Neuronal stem cell (in vitro differentiated cells): ENCODE measurements around the gene LCOR.

ENCODE experiments used
- DNase-seq: peaks from one replicate; pipeline ENCODE4 v3.0.0-alpha.2; 2013; ENCODE audit warnings: low spot score
- H2AFZ ChIP-seq: one replicate; pipeline ENCODE4 v1.6.1; 2013; ENCODE audit warnings: mild to moderate bottlenecking, low read length, inconsistent platforms
- H2AK5ac ChIP-seq: 2 replicates; pipeline ENCODE4 v1.6.1; 2013; ENCODE audit warnings: low read depth, mild to moderate bottlenecking, inconsistent platforms, low read length, moderate library complexity, mixed read lengths
- H2BK120ac ChIP-seq: 2 replicates; pipeline ENCODE4 v1.6.1; 2013; ENCODE audit warnings: low read depth, mild to moderate bottlenecking, inconsistent platforms, low read length, moderate library complexity, mixed read lengths
- H2BK12ac ChIP-seq: one replicate; pipeline ENCODE4 v1.6.1; 2013; ENCODE audit warnings: low read length, inconsistent platforms
- H2BK15ac ChIP-seq: 2 replicates; pipeline ENCODE4 v1.6.1; 2013; ENCODE audit warnings: mild to moderate bottlenecking, low read length, inconsistent platforms, mixed read lengths
- H2BK5ac ChIP-seq: one replicate; pipeline ENCODE4 v1.6.1; 2013; ENCODE audit warnings: inconsistent platforms, mild to moderate bottlenecking, low read length, moderate library complexity
- H3K14ac ChIP-seq: one replicate; pipeline ENCODE4 v1.6.1; 2013; ENCODE audit warnings: low read length, inconsistent platforms
- H3K18ac ChIP-seq: 2 replicates; pipeline ENCODE4 v1.6.1; 2013; ENCODE audit warnings: low read length, inconsistent platforms
- H3K23ac ChIP-seq: 2 replicates; pipeline ENCODE4 v1.6.1; 2013; ENCODE audit warnings: low read depth, mild to moderate bottlenecking, mixed read lengths, low read length, inconsistent platforms; ENCODE audit not compliant: poor library complexity
- H3K27ac ChIP-seq: replicated peaks from 3 replicates; pipeline ENCODE4 v1.5.1; 2013; ENCODE audit warnings: low read length, inconsistent platforms
- H3K27me3 ChIP-seq, 3 experiments: 2 replicates each; pipeline ENCODE4 v1.6.1; 2013; ENCODE audit warnings: low read length in 3 of 3, mild to moderate bottlenecking in 2 of 3, inconsistent platforms in 1 of 3, low read depth in 1 of 3, mixed read lengths in 1 of 3, moderate library complexity in 1 of 3; ENCODE audit not compliant: control insufficient read depth in 3 of 3, insufficient read depth in 3 of 3
- H3K36me3 ChIP-seq, 2 donors: replicated peaks in 1 of 2; 2 replicates each; pipeline ENCODE4 v1.6.1; 2013; ENCODE audit warnings: low read length in 2 of 2; ENCODE audit not compliant: control insufficient read depth in 2 of 2, insufficient read depth in 2 of 2
- H3K4ac ChIP-seq: 2 replicates; pipeline ENCODE4 v1.6.1; 2013; ENCODE audit warnings: inconsistent platforms, mild to moderate bottlenecking, low read length, moderate library complexity
- H3K4me1 ChIP-seq, 2 donors: 1 replicate in 1 of 2; 2 replicates in 1 of 2; pipeline ENCODE4 v1.6.1; 2013; ENCODE audit warnings: low read length in 2 of 2, low read depth in 1 of 2; ENCODE audit not compliant: control insufficient read depth in 2 of 2, insufficient read depth in 1 of 2
- H3K4me2 ChIP-seq: one replicate; pipeline ENCODE4 v1.6.1; 2013; ENCODE audit warnings: mild to moderate bottlenecking, low read length, inconsistent platforms; ENCODE audit not compliant: insufficient read depth, poor library complexity, severe bottlenecking
- H3K4me3 ChIP-seq, 2 donors: 2 replicates each; pipeline ENCODE4 v1.5.1; 2013; ENCODE audit warnings: low read length in 2 of 2, mild to moderate bottlenecking in 2 of 2, inconsistent platforms in 1 of 2, moderate library complexity in 1 of 2
- H3K79me1 ChIP-seq: one replicate; pipeline ENCODE4 v1.6.1; 2013; ENCODE audit warnings: low read depth, mild to moderate bottlenecking, inconsistent platforms, low read length, moderate library complexity
- H3K9ac ChIP-seq: one replicate; pipeline ENCODE4 v1.6.1; 2013; ENCODE audit warnings: mild to moderate bottlenecking, low read depth, low read length, inconsistent platforms; ENCODE audit not compliant: poor library complexity
- H3K9me3 ChIP-seq, 2 donors: replicated peaks in 1 of 2; 2 replicates each; pipeline versions ENCODE3 to v1.6.1; 2013; ENCODE audit warnings: low read length in 2 of 2, mild to moderate bottlenecking in 2 of 2, inconsistent platforms in 1 of 2, low read depth in 1 of 2, mixed read lengths in 1 of 2, moderate library complexity in 1 of 2; ENCODE audit not compliant: control insufficient read depth in 2 of 2, insufficient read depth in 1 of 2
- H4K8ac ChIP-seq: one replicate; pipeline ENCODE4 v1.6.1; 2013; ENCODE audit warnings: low read depth, mild to moderate bottlenecking, inconsistent platforms, low read length, moderate library complexity
- H4K91ac ChIP-seq: one replicate; pipeline ENCODE4 v1.6.1; 2013; ENCODE audit warnings: low read length, low read depth, mild to moderate bottlenecking, inconsistent platforms; ENCODE audit not compliant: poor library complexity
- WGBS, 2 donors: extraction: QIAGEN DNeasy Blood & Tissue Kit; methylation state at CpG; one replicate each; pipeline ENCODE4 v1.1.7; 2013; ENCODE audit warnings: missing lambda C conversion rate in 2 of 2, mixed read lengths in 1 of 2; ENCODE audit not compliant: insufficient read length in 2 of 2, insufficient replicate concordance in 1 of 2; ENCODE audit errors: extremely low coverage in 2 of 2; 5-methylcytosine and 5-hydroxymethylcytosine counted together

LCOR gene

GRCh38 chr10:97025613-97026242 is 193.6 kb downstream of the LCOR start:
- H4K8ac ChIP-seq, result no peak overlapping the region
- H3K18ac ChIP-seq, result no peak overlapping the region
- H2BK5ac ChIP-seq, result no peak overlapping the region
- no peaks in the 10 kb centered on the region for H3K9me3 ChIP-seq
- no peak overlapping the region for H2BK15ac ChIP-seq
- H3K27me3 ChIP-seq, result peaks cover 0 to 2% (median 0%) of the 10 kb centered on the region in 3 experiments
- H2AFZ ChIP-seq, result no peak overlapping the region
- no peak overlapping the region for H3K14ac ChIP-seq
- no peak overlapping the region for H3K4me3 ChIP-seq
- DNase-seq, result peak; percentile 60
- H3K27ac ChIP-seq, result no peak overlapping the region
- no peak overlapping the region for H3K9ac ChIP-seq
- H3K4me1 ChIP-seq, result peaks cover 9 to 28% of the 10 kb centered on the region in 2 donors
- H3K79me1 ChIP-seq, result no peaks in the 10 kb centered on the region
- no peak overlapping the region for H4K91ac ChIP-seq
- no peak overlapping the region for H3K4me2 ChIP-seq
- H3K4ac ChIP-seq, result no peak overlapping the region
- no peak overlapping the region for H3K23ac ChIP-seq
- H2AK5ac ChIP-seq, result no peak overlapping the region
- H3K36me3 ChIP-seq, result no peaks in the 10 kb centered on the region
- WGBS, 2 donors, result no CpG with 5 or more reads among the region's 9 CpGs
- H2BK12ac ChIP-seq, result no peak overlapping the region
- H2BK120ac ChIP-seq, result no peak overlapping the region

GRCh38 chr10:97028126-97028831 is 196.2 kb downstream of the LCOR start:
- no CpG with 5 or more reads among the region's 2 CpGs for WGBS, 2 donors
- no peak overlapping the region for H3K9ac ChIP-seq
- H3K4ac ChIP-seq, result no peak overlapping the region
- H3K4me3 ChIP-seq, result no peak overlapping the region
- no peak overlapping the region for H2AFZ ChIP-seq
- no peak overlapping the region for H3K23ac ChIP-seq
- no peak overlapping the region for H3K27ac ChIP-seq
- H3K4me2 ChIP-seq, result no peak overlapping the region
- H3K9me3 ChIP-seq, result no peaks in the 10 kb centered on the region
- no peaks in the 10 kb centered on the region for H3K36me3 ChIP-seq
- peaks cover 0 to 10% (median 0%) of the 10 kb centered on the region in 3 experiments for H3K27me3 ChIP-seq
- H4K8ac ChIP-seq, result no peak overlapping the region
- H3K4me1 ChIP-seq, result peaks cover 3 to 11% of the 10 kb centered on the region in 2 donors
- H2BK120ac ChIP-seq, result no peak overlapping the region
- no peak overlapping the region for H2AK5ac ChIP-seq
- H2BK15ac ChIP-seq, result no peak overlapping the region
- no peaks in the 10 kb centered on the region for H3K79me1 ChIP-seq
- no peak overlapping the region for H3K14ac ChIP-seq
- H4K91ac ChIP-seq, result no peak overlapping the region
- H2BK5ac ChIP-seq, result no peak overlapping the region
- no peak overlapping the region for H3K18ac ChIP-seq
- DNase-seq, result no peak
- H2BK12ac ChIP-seq, result no peak overlapping the region

GRCh38 chr10:97028832-97029178 is 196.7 kb downstream of the LCOR start:
- no peak overlapping the region for H2BK120ac ChIP-seq
- H3K9me3 ChIP-seq, result no peaks in the 10 kb centered on the region
- peaks cover 0 to 10% (median 0%) of the 10 kb centered on the region in 3 experiments for H3K27me3 ChIP-seq
- no peak overlapping the region for H2BK15ac ChIP-seq
- no peak for DNase-seq
- peaks cover 3 to 9% of the 10 kb centered on the region in 2 donors for H3K4me1 ChIP-seq
- no peak overlapping the region for H2AFZ ChIP-seq
- H2BK12ac ChIP-seq, result no peak overlapping the region
- H3K4me3 ChIP-seq, result no peak overlapping the region
- no CpG with 5 or more reads among the region's 3 CpGs for WGBS, 2 donors
- H3K79me1 ChIP-seq, result no peaks in the 10 kb centered on the region
- no peak overlapping the region for H3K4me2 ChIP-seq
- H3K36me3 ChIP-seq, result no peaks in the 10 kb centered on the region
- H2BK5ac ChIP-seq, result no peak overlapping the region
- no peak overlapping the region for H3K18ac ChIP-seq
- no peak overlapping the region for H3K27ac ChIP-seq
- H2AK5ac ChIP-seq, result no peak overlapping the region
- H4K8ac ChIP-seq, result no peak overlapping the region
- H4K91ac ChIP-seq, result no peak overlapping the region
- H3K4ac ChIP-seq, result no peak overlapping the region
- H3K9ac ChIP-seq, result no peak overlapping the region
- no peak overlapping the region for H3K23ac ChIP-seq
- H3K14ac ChIP-seq, result no peak overlapping the region

GRCh38 chr10:97029271-97029670 is 197.2 kb downstream of the LCOR start:
- Histone ChIP-seq H3K14ac (no peak overlapping the region), H3K18ac (no peak overlapping the region), H3K23ac (no peak overlapping the region), H3K4me2 (no peak overlapping the region), H3K79me1 (no peaks in the 10 kb centered on the region), H3K9ac (no peak overlapping the region), H2BK15ac (no peak overlapping the region), H2BK12ac (no peak overlapping the region), H3K4me3 (no peak overlapping the region), H2BK120ac (no peak overlapping the region), H4K91ac (no peak overlapping the region), H3K4ac (no peak overlapping the region), H2AK5ac (no peak overlapping the region), H3K27ac (no peak overlapping the region), H2AFZ (no peak overlapping the region), H2BK5ac (no peak overlapping the region), H3K27me3 (peaks cover 0 to 10% (median 0%) of the 10 kb centered on the region in 3 experiments), H4K8ac (no peak overlapping the region), H3K36me3 (no peaks in the 10 kb centered on the region), H3K4me1 (peaks cover 3 to 5% of the 10 kb centered on the region in 2 donors), H3K9me3 (no peaks in the 10 kb centered on the region)
- DNase-seq, result no peak
- WGBS, 2 donors, result no CpG with 5 or more reads among the region's 3 CpGs
